HG03460 (cell line): Measurements from ENCODE around the gene CCHCR1.
"Not testable (repeated sequence)": the region's sequence is repeated elsewhere in the genome, so short reads cannot be mapped to it uniquely, and the experiment has no call there.

Experiments used
- ATAC-seq: cut with Tn5 transposase; IDR thresholded peaks from one replicate; pipeline ENCODE4 v1.9.1; 2021; ENCODE audit not compliant: unreplicated experiment

CCHCR1 gene

GRCh38 chr6:31164475-31165063, 7.0 kb upstream of the CCHCR1 start:
- ATAC-seq = not testable (repeated sequence)

- no peak for ATAC-seq
These were observed 6.3 kb upstream of the CCHCR1 start for GRCh38 chr6:31163922-31164321.

GRCh38 chr6:31162463-31163165, 5.0 kb upstream of the CCHCR1 start:
- no peak for ATAC-seq

GRCh38 chr6:31161216-31162126, 3.9 kb upstream of the CCHCR1 start:
- ATAC-seq = no peak

GRCh38 chr6:31158863-31159855, 1.6 kb upstream of the CCHCR1 start:
- no peak for ATAC-seq

- ATAC-seq = peak; percentile 82
These were observed 699 bp upstream of the CCHCR1 start, which contains the start of gene TCF19 for GRCh38 chr6:31158140-31158862. Gene TCF19, plus strand, starts transcription at chr6:31158589. Its CDS starts 881 bp downstream, at chr6:31159470.

- no peak for ATAC-seq
These were observed 961 bp downstream of the CCHCR1 start for GRCh38 chr6:31156641-31157040.

GRCh38 chr6:31154436-31154835, 3.2 kb downstream of the CCHCR1 start:
- ATAC-seq = no peak

GRCh38 chr6:31152781-31153180, 4.8 kb downstream of the CCHCR1 start:
- ATAC-seq = no peak

GRCh38 chr6:31149827-31150447, 7.7 kb downstream of the CCHCR1 start:
- no peak for ATAC-seq

GRCh38 chr6:31145386-31145785, 12.2 kb downstream of the CCHCR1 start:
- ATAC-seq = no peak

GRCh38 chr6:31144970-31145340, 12.6 kb downstream of the CCHCR1 start:
- ATAC-seq = no peak

GRCh38 chr6:31144296-31144969, 13.2 kb downstream of the CCHCR1 start:
- ATAC-seq = no peak

GRCh38 chr6:31143148-31143547, 14.5 kb downstream of the CCHCR1 start:
- ATAC-seq = no peak

GRCh38 chr6:31142361-31142761, 15.2 kb downstream of the CCHCR1 start:
- ATAC-seq = no peak

GRCh38 chr6:31140643-31141042, 17.0 kb downstream of the CCHCR1 start:
- no peak for ATAC-seq

- no peak for ATAC-seq
These were observed 18.0 kb downstream of the CCHCR1 start for GRCh38 chr6:31139599-31139998.

- no peak for ATAC-seq
These were observed 18.6 kb downstream of the CCHCR1 start, which contains the start of gene PSORS1C2 for GRCh38 chr6:31138982-31139381. Gene PSORS1C2, minus strand, starts transcription at chr6:31139066. Its CDS starts 40 bp downstream, at chr6:31139026.

- ATAC-seq = no peak
These were observed 21.9 kb downstream of the CCHCR1 start for GRCh38 chr6:31135710-31136109.
